Erythroblast (primary cell): ENCODE results near the gene XXYLT1.

Experiments
- GATA1 ChIP-seq: IDR thresholded peaks from 2 replicates; pipeline ENCODE4 v1.6.1; 2011; ENCODE audit warnings: low read depth, mild to moderate bottlenecking, control low read depth, low read length, moderate library complexity
- POLR2A ChIP-seq: IDR thresholded peaks from 2 replicates; pipeline ENCODE4 v1.6.1; 2011; ENCODE audit warnings: mild to moderate bottlenecking, low read length

DNA sequence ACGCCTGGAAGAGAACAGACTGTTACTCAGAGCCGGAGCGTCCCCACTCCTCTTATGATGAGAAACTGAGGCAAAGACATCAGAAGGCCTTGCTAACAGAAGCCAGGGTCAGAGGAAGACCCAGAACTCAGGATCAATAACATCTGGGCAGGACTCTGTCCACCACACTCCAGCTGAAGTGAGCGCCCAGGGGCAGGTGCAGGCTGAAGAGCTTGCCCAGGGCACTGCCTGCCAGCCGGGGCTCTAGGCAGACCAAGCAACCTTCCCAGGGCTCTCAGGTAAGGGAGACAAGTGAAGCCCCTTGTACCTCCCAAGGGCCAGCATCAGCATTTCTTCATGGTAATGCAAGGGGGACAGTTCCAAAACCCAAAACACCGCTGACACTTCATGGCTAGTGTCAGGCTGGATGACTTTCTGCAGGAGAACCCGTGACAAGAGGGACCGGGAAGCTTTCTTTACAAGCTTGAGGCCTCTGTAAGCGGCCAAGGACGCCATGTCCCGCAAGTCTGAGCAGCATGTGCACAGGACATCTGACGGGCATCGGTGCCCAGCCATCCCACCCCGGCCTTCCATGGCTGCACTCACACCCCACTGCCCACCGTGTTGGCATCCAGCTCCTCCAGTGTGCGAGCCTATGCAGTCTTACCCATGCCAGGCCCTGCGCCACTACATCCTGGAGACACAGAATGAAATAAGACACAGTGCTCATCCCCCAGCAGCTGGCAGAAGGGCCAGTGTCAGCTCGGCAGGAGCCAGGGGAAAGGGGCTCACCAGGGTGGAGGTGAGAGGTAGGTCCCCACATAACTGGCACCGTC is 14.1 kb downstream of the XXYLT1 start:
- TF ChIP-seq POLR2A: no peak
- TF ChIP-seq GATA1: no peak
